Measurements from ENCODE around the gene SMPD4.
"Not testable (repeated sequence)": the region's sequence is repeated elsewhere in the genome, so short reads cannot be mapped to it uniquely, and the experiment has no call there.

- not testable (repeated sequence) for TF ChIP-seq CTCF (IDR thresholded peaks at IDR 0.05; ENCODE audit: poor library complexity); EZH2 (IDR thresholded peaks at IDR 0.05; ENCODE audit: borderline replicate concordance); EZH2phosphoT487 (IDR thresholded peaks at IDR 0.05; ENCODE audit: low read depth, severe bottlenecking, unreplicated experiment)
Observed at GRCh38 chr2:130207051-130207450, 25.6 kb upstream of the SMPD4 start.

Measured in hepatocyte (in vitro differentiated cells).